B cell (primary cell): Measurements from ENCODE around the gene ARHGAP32.

Source experiments
- EZH2 ChIP-seq: IDR thresholded peaks from 2 replicates; pipeline ENCODE4 v1.6.1; 2012; ENCODE audit warnings: borderline replicate concordance, low read depth, mild to moderate bottlenecking, moderate library complexity, low read length; ENCODE audit not compliant: insufficient read depth, poor library complexity, severe bottlenecking
- TF ChIP-seq, protein P1 (sequence below): fragments of 200-600 bp; IDR thresholded peaks from one replicate; pipeline ENCODE4 v1.8.0; 2022; ENCODE audit warnings: antibody characterized with exemption, mild to moderate bottlenecking

DNA sequence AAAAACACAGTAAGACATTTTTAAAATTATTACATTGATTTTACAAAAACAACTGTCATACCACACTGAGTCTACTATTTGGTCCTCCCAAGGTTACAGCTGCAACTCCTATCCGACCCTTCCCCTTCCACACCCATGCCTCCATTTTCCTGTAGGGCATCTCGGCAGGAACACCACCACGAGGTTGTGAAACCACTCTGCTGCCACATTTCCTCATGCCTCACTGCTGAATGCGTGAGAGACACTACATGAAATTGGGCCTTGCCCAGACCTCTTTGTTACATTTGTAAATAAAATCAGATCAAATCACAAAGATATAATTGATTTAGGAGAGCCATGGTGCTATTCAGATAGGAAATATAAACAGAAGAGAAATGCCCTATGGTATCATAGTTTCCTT, 2.0 kb downstream of the ARHGAP32 start:
- TF ChIP-seq, protein P1, sequence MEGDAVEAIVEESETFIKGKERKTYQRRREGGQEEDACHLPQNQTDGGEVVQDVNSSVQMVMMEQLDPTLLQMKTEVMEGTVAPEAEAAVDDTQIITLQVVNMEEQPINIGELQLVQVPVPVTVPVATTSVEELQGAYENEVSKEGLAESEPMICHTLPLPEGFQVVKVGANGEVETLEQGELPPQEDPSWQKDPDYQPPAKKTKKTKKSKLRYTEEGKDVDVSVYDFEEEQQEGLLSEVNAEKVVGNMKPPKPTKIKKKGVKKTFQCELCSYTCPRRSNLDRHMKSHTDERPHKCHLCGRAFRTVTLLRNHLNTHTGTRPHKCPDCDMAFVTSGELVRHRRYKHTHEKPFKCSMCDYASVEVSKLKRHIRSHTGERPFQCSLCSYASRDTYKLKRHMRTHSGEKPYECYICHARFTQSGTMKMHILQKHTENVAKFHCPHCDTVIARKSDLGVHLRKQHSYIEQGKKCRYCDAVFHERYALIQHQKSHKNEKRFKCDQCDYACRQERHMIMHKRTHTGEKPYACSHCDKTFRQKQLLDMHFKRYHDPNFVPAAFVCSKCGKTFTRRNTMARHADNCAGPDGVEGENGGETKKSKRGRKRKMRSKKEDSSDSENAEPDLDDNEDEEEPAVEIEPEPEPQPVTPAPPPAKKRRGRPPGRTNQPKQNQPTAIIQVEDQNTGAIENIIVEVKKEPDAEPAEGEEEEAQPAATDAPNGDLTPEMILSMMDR = no peak
- no peak for TF ChIP-seq EZH2
